Stimulated activated CD4-positive, alpha-beta T cell treated with anti-CD3 and anti-CD28 coated beads, Interleukin-1b, Interleukin-23, amount 100 ng/mL, for 48 hours (primary cell): ENCODE results near the gene NHSL2.
"Not testable (repeated sequence)": the region's sequence is repeated elsewhere in the genome, so short reads cannot be mapped to it uniquely, and the experiment has no call there.

Source experiments
- DNase-seq: peaks from one replicate; pipeline ENCODE4 v3.0.0-alpha.2; 2020

The NHSL2 gene

GRCh38 chrX:71927040-71927439, 16.4 kb downstream of the NHSL2 start:
- DNase-seq = no peak

- DNase-seq = no peak
Measured at GRCh38 chrX:71928856-71929255, 18.2 kb downstream of the NHSL2 start.

GRCh38 chrX:71930298-71930697, 19.7 kb downstream of the NHSL2 start:
- DNase-seq = no peak

GRCh38 chrX:71935476-71935875, 24.8 kb downstream of the NHSL2 start:
- no peak for DNase-seq

GRCh38 chrX:71936632-71937031, 26.0 kb downstream of the NHSL2 start:
- no peak for DNase-seq

GRCh38 chrX:71938371-71938770, 27.7 kb downstream of the NHSL2 start:
- DNase-seq = no peak

- DNase-seq = no peak
Measured at GRCh38 chrX:71941145-71941544, 30.5 kb downstream of the NHSL2 start.

- DNase-seq = no peak
Measured at GRCh38 chrX:71941776-71942175, 31.1 kb downstream of the NHSL2 start.

GRCh38 chrX:71944369-71944768, 33.7 kb downstream of the NHSL2 start:
- DNase-seq = no peak

GRCh38 chrX:71945237-71945805, 34.7 kb downstream of the NHSL2 start:
- no peak for DNase-seq

GRCh38 chrX:71949363-71949762, 38.7 kb downstream of the NHSL2 start:
- no peak for DNase-seq

- no peak for DNase-seq
Measured at GRCh38 chrX:71949844-71950445, 39.3 kb downstream of the NHSL2 start.

GRCh38 chrX:71953391-71953790, 42.7 kb downstream of the NHSL2 start:
- no peak for DNase-seq

GRCh38 chrX:71953946-71954345, 43.3 kb downstream of the NHSL2 start:
- DNase-seq = no peak

GRCh38 chrX:71954458-71954857, 43.8 kb downstream of the NHSL2 start:
- no peak for DNase-seq

GRCh38 chrX:71955530-71956120, 45.0 kb downstream of the NHSL2 start:
- DNase-seq = no peak

GRCh38 chrX:71958281-71958675, 47.6 kb downstream of the NHSL2 start:
- DNase-seq = no peak

GRCh38 chrX:71964184-71964583, 53.5 kb downstream of the NHSL2 start:
- not testable (repeated sequence) for DNase-seq

- no peak for DNase-seq
Measured at GRCh38 chrX:71974916-71975315, 64.3 kb downstream of the NHSL2 start.

- no peak for DNase-seq
Measured at GRCh38 chrX:71976753-71977152, 66.1 kb downstream of the NHSL2 start.

GRCh38 chrX:71978164-71978563, 67.5 kb downstream of the NHSL2 start:
- no peak for DNase-seq

- DNase-seq = no peak
Measured at GRCh38 chrX:71989768-71990426, 79.3 kb downstream of the NHSL2 start.

- no peak for DNase-seq
Measured at GRCh38 chrX:71990518-71990917, 79.9 kb downstream of the NHSL2 start.

- DNase-seq = no peak
Measured at GRCh38 chrX:71991164-71991563, 80.5 kb downstream of the NHSL2 start.
